Choroid plexus epithelial cell (primary cell): ENCODE data around the gene PRTN3.
"Not testable (repeated sequence)": the region's sequence is repeated elsewhere in the genome, so short reads cannot be mapped to it uniquely, and the experiment has no call there.

Source experiments
- DNase-seq: peaks from one replicate; pipeline ENCODE4 v3.0.0-alpha.2; 2010; ENCODE audit warnings: low read depth
- H3K4me3 ChIP-seq: 2 replicates; pipeline ENCODE4 v1.5.1; 2011; ENCODE audit warnings: low read depth, mild to moderate bottlenecking, control low read depth, low read length, moderate library complexity
- CTCF ChIP-seq: conservative IDR thresholded peaks from 2 replicates; pipeline ENCODE4 v1.5.1; 2011; ENCODE audit warnings: low read depth, mild to moderate bottlenecking, control low read depth, inconsistent platforms, low read length, moderate library complexity

The PRTN3 gene

GRCh38 chr19:852136-853013 is 11.6 kb downstream of the PRTN3 start, which contains the start of gene ELANE:
Gene ELANE, plus strand, starts transcription at chr19:852303. Its CDS starts 26 bp downstream, at chr19:852329.
- DNase-seq, result no peak
- H3K4me3 ChIP-seq, result no peak within 1 kb of the TSS
- TF ChIP-seq CTCF, result no peak

DNA sequence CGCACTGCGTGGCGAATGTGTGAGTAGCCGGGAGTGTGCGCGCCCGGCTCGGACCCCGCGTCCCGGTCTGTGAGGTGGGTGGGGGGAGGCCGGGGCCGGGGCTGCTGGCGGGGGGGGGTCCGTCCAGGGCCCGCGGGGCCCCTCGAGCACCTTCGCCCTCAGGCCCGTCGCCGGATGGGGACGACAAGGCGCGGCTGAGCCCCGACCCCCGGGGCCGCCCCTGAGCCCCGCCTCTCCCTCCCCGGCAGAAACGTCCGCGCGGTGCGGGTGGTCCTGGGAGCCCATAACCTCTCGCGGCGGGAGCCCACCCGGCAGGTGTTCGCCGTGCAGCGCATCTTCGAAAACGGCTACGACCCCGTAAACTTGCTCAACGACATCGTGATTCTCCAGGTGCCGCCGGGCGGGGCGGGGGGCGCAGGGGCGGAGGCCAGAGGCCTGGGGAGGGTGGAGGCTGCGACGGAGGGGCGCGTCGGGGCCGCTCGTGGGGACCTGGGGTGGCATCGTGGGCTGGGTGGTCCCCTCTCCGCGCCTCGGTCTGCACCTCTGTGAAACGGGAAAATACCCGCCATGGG is 12.3 kb downstream of the PRTN3 start:
- TF ChIP-seq CTCF, result no peak
- H3K4me3 ChIP-seq, result no peak overlapping the region
- no peak for DNase-seq

DNA sequence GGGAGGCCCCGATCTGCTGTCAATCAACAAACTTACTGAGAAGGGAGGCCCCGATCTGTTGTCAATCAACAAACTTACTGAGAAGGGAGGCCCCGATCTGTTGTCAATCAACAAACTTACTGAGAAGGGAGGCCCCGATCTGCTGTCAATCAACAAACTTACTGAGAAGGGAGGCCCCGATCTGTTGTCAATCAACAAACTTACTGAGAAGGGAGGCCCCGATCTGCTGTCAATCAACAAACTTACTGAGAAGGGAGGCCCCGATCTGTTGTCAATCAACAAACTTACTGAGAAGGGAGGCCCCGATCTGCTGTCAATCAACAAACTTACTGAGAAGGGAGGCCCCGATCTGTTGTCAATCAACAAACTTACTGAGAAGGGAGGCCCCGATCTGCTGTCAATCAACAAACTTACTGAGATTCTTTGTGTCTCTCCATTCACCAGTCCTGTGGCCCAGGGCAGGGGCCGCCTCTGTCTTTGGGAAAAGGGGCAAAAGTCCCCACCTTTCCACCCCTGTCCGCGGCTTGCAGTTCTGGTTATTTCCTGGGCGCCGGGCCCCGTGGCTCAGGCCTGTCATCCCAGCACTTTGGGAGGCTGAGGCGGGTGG is 12.9 kb downstream of the PRTN3 start:
- not testable (repeated sequence) for DNase-seq, H3K4me3 ChIP-seq

- TF ChIP-seq CTCF, result no peak
- no peak overlapping the region for H3K4me3 ChIP-seq
Measured at GRCh38 chr19:854549-854948, 13.8 kb downstream of the PRTN3 start.

DNA sequence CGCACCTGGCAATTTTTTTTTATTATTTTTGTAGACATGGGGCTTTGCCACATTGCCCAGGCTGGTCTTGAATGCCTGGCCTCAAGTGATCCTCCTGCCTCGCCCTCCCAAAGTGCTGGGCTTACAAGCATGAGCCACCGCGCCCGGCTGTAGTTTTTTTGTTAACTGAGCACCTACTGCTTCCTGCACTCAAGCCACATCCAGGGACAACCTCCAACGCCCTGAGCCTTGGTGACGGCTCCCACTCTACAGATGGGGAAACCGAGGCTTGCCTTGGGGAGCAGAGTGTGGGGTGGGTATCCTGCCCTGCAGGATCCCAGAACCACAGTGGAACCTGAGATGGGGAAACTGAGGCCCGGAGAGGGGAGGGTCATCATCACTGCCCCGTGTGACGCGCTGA is 14.3 kb downstream of the PRTN3 start:
- no peak overlapping the region for H3K4me3 ChIP-seq
- no peak for DNase-seq
- TF ChIP-seq CTCF, result no peak

More at GRCh38 chr19:854549-854948, 13.8 kb downstream of the PRTN3 start:
- no peak for DNase-seq

DNA sequence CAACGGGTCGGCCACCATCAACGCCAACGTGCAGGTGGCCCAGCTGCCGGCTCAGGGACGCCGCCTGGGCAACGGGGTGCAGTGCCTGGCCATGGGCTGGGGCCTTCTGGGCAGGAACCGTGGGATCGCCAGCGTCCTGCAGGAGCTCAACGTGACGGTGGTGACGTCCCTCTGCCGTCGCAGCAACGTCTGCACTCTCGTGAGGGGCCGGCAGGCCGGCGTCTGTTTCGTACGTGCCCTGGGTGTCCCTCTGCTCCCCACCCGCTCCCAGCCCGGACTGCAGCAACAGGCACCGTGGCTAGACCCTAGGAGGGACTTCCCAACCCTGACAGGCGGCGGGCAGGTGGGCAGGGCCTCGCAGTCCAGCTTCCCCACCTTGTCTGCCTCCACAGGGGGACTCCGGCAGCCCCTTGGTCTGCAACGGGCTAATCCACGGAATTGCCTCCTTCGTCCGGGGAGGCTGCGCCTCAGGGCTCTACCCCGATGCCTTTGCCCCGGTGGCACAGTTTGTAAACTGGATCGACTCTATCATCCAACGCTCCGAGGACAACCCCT is 14.8 kb downstream of the PRTN3 start:
- no peak overlapping the region for H3K4me3 ChIP-seq
- TF ChIP-seq CTCF, result no peak
- DNase-seq, result no peak

- TF ChIP-seq CTCF, result no peak
- no peak overlapping the region for H3K4me3 ChIP-seq
- DNase-seq, result no peak
Measured at GRCh38 chr19:858284-858683, 17.5 kb downstream of the PRTN3 start.
